Measurements from ENCODE around the gene MACROD2.

DNA sequence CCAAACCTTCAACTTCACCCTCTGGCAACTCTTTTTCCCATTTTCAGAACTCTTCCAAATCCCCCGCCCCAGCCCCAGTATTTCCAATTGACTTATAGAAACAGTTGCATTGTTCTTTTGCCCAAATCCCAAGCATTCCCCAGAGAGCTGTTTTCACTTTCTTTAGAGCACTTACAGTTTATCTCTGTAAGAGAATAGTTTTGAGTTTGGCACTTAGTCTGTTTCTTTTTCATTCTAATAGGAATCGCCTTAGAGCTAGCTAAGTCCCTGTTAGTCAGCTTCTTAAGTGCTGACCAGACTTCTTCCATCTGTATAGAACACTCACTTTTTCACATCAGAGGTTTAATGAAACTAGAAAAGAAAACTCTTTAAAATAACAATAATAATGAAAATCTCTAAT lies 716.3 kb downstream of the MACROD2 start:
- TF ChIP-seq, protein P1, sequence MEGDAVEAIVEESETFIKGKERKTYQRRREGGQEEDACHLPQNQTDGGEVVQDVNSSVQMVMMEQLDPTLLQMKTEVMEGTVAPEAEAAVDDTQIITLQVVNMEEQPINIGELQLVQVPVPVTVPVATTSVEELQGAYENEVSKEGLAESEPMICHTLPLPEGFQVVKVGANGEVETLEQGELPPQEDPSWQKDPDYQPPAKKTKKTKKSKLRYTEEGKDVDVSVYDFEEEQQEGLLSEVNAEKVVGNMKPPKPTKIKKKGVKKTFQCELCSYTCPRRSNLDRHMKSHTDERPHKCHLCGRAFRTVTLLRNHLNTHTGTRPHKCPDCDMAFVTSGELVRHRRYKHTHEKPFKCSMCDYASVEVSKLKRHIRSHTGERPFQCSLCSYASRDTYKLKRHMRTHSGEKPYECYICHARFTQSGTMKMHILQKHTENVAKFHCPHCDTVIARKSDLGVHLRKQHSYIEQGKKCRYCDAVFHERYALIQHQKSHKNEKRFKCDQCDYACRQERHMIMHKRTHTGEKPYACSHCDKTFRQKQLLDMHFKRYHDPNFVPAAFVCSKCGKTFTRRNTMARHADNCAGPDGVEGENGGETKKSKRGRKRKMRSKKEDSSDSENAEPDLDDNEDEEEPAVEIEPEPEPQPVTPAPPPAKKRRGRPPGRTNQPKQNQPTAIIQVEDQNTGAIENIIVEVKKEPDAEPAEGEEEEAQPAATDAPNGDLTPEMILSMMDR (IDR thresholded peaks at IDR 0.05; ENCODE audit: insufficient read depth, low read depth, low read length), result no peak
- no peak for TF ChIP-seq EZH2 (IDR thresholded peaks at IDR 0.05; ENCODE audit: insufficient read depth, low read length)
